HG03045 (cell line): ENCODE results near the gene RPL9.
"Not testable (repeated sequence)": the region's sequence is repeated elsewhere in the genome, so short reads cannot be mapped to it uniquely, and the experiment has no call there.

ENCODE experiments used
- ATAC-seq: cut with Tn5 transposase; IDR thresholded peaks from one replicate; pipeline ENCODE4 v1.9.1; 2021; ENCODE audit warnings: mild to moderate bottlenecking, moderate library complexity; ENCODE audit not compliant: unreplicated experiment

The RPL9 gene

GRCh38 chr4:39458505-39459300, at the start of gene RPL9, which contains the start of gene LIAS:
RPL9 (minus strand) TSS chr4:39458922; CDS start chr4:39458439, 483 bp downstream.
LIAS (plus strand) TSS chr4:39459056; CDS start chr4:39459118, 62 bp downstream.
- ATAC-seq: peak; percentile 83

- ATAC-seq: no peak
These were observed 46.9 kb upstream of the RPL9 start for GRCh38 chr4:39505581-39505980.

- ATAC-seq: no peak
These were observed 45.8 kb upstream of the RPL9 start for GRCh38 chr4:39504538-39504937.

GRCh38 chr4:39502664-39503035, 43.9 kb upstream of the RPL9 start:
- not testable (repeated sequence) for ATAC-seq

- ATAC-seq: no peak
These were observed 43.4 kb upstream of the RPL9 start for GRCh38 chr4:39502019-39502663.

GRCh38 chr4:39498727-39499020, 40.0 kb upstream of the RPL9 start:
- no peak for ATAC-seq

GRCh38 chr4:39497909-39498726, 39.4 kb upstream of the RPL9 start:
- ATAC-seq: no peak

- no peak for ATAC-seq
These were observed 36.9 kb upstream of the RPL9 start for GRCh38 chr4:39495446-39496213.

- no peak for ATAC-seq
These were observed 35.6 kb upstream of the RPL9 start for GRCh38 chr4:39494354-39494753.

GRCh38 chr4:39490322-39490721, 31.6 kb upstream of the RPL9 start:
- no peak for ATAC-seq

- no peak for ATAC-seq
These were observed 27.6 kb upstream of the RPL9 start for GRCh38 chr4:39486221-39486804.

- ATAC-seq: no peak
These were observed 26.0 kb upstream of the RPL9 start for GRCh38 chr4:39484582-39485272.

GRCh38 chr4:39480902-39481695, 22.4 kb upstream of the RPL9 start:
- no peak for ATAC-seq

- ATAC-seq: no peak
These were observed 21.5 kb upstream of the RPL9 start for GRCh38 chr4:39480251-39480650.

GRCh38 chr4:39476187-39476895, 17.6 kb upstream of the RPL9 start:
- no peak for ATAC-seq

- ATAC-seq: no peak
These were observed 13.7 kb upstream of the RPL9 start for GRCh38 chr4:39472396-39472795.

GRCh38 chr4:39470402-39470801, 11.7 kb upstream of the RPL9 start:
- ATAC-seq: no peak

- no peak for ATAC-seq
These were observed 10.8 kb upstream of the RPL9 start for GRCh38 chr4:39469429-39470077.
